Measurements from ENCODE around the gene RPP25L.

- TF ChIP-seq ARNT (IDR thresholded peaks at IDR 0.05) (no peak), BHLHE40 (IDR thresholded peaks at IDR 0.05; ENCODE audit: borderline replicate concordance) (no peak), FOXK2 (IDR thresholded peaks at IDR 0.05) (no peak), SUZ12 (IDR thresholded peaks at IDR 0.05) (no peak), LEF1 (IDR thresholded peaks at IDR 0.05; ENCODE audit: borderline replicate concordance) (no peak), CTBP1 (IDR thresholded peaks at IDR 0.05; ENCODE audit: borderline replicate concordance) (no peak), HDGF (IDR thresholded peaks at IDR 0.05; ENCODE audit: borderline replicate concordance) (no peak), L3MBTL2 (conservative IDR thresholded peaks at IDR 0.05) (no peak), FOXA1 (IDR thresholded peaks at IDR 0.05) (no peak)
- TF ChIP-seq, protein P1, sequence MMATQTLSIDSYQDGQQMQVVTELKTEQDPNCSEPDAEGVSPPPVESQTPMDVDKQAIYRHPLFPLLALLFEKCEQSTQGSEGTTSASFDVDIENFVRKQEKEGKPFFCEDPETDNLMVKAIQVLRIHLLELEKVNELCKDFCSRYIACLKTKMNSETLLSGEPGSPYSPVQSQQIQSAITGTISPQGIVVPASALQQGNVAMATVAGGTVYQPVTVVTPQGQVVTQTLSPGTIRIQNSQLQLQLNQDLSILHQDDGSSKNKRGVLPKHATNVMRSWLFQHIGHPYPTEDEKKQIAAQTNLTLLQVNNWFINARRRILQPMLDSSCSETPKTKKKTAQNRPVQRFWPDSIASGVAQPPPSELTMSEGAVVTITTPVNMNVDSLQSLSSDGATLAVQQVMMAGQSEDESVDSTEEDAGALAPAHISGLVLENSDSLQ (IDR thresholded peaks at IDR 0.05) = no peak
Observed at GRCh38 chr9:34592895-34593601, 18.8 kb downstream of the RPP25L start.
